CD4-positive, alpha-beta T cell treated with Interleukin-17A for 4 hours (primary cell): ENCODE measurements around the gene CCDC178.

ENCODE experiments used
- DNase-seq: peaks from one replicate; pipeline ENCODE4 v3.0.0-alpha.2; 2020; ENCODE audit warnings: mixed read lengths

The CCDC178 gene

GRCh38 chr18:33113416-33113815 is 327.1 kb downstream of the CCDC178 start:
- DNase-seq: no peak

- DNase-seq: no peak
Observed at GRCh38 chr18:33107511-33107910, 333.0 kb downstream of the CCDC178 start.

DNA sequence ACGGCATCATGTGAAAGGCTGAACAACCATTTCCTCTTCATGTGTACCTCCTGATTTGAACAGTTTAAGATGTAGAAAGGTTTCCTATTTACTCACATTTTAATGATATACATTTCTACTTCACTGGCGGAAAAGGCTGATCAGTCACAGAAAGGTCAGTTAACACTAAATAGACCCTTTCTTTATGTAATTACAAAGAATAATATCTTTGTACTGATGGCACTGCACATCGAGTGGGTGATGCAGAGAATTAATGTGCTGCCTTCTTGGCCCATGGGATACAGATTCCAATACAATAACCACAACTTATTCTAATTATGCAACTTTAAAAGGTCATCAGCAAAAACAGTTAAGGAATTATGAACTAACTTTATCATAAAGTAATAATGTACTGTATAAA is 339.2 kb downstream of the CCDC178 start:
- DNase-seq: no peak

DNA sequence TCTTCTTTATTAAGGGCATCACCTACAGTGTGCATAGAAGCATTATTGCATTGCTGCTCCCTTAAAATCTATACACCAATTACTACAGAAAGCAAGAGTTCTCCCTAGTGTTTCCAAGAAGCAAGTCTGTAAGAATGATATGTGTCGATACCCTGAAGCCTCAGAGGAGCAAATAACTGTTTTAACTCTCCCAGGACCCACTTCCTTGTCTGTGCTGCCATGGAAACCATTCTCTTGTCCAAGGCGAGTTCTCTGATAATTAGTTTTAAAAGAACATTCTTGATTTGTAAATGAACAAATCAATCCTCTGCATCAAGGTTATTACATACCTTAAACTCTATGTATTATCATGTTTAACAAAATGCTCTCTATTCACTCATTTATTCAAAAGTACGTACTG is 340.9 kb downstream of the CCDC178 start:
- DNase-seq: no peak

GRCh38 chr18:33097126-33097525 is 343.4 kb downstream of the CCDC178 start:
- DNase-seq: no peak

DNA sequence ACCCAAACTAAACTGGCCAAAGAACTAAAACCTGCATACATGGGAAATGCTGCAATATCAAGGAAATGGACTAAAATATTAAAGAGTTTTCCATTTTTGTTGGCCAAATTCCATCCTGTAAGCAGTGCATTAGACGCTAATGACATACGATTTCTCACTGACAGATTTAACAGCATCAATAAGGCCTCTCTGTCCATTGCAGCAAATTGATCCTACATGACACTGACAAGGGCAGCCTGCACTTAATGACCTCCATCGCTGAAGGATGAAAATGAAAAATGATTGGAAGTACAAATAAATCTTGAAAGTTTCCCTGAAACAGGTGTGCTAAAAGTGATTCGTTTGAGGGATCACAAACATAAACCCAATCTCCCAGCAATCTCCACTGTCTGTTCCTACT is 350.1 kb downstream of the CCDC178 start:
- DNase-seq: no peak

DNA sequence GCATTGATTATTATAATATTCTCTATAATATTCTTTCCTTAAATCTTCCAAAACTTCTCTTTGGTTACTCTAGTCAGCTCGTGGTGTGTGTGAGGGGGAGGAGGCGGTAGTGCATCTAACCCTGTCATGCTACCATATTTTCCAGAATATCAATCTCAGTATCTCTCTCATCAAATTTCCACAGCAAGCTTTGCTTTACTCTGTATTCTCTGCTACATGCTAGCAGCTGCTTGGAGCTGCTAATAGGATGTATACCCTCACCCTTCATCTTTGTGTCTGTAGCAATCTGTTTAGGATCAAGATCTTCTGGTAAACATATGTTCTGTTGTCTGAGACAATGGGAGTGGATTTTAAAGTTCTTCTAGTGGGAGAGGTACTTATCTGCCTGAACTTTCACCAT is 363.9 kb downstream of the CCDC178 start:
- no peak for DNase-seq

GRCh38 chr18:33074125-33074524 is 366.4 kb downstream of the CCDC178 start:
- no peak for DNase-seq

- no peak for DNase-seq
Observed at GRCh38 chr18:33062834-33063364, 377.6 kb downstream of the CCDC178 start.

DNA sequence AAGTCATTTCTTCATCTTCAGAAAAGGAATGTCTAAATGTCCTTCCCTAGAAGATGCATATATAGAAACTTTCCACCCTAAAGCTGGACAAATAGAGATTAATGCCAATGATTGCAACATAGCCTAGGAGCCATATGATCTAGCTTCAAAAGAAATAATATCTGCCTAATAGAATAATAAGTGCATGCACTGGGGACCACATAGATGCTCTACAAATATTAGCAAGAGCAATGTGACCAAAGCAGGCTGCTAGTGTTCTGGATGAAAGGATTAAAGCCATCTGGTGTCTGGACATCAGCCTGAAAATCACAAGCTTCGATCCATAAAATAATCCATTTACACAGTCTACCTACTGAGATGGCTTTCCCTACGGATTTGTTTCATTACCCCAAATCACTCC is 387.6 kb downstream of the CCDC178 start:
- DNase-seq: no peak

GRCh38 chr18:33051407-33051806 is 389.1 kb downstream of the CCDC178 start:
- DNase-seq: no peak

- DNase-seq: no peak
Observed at GRCh38 chr18:33040213-33040612, 400.3 kb downstream of the CCDC178 start.

- DNase-seq: no peak
Observed at GRCh38 chr18:33034945-33035344, 405.6 kb downstream of the CCDC178 start.

DNA sequence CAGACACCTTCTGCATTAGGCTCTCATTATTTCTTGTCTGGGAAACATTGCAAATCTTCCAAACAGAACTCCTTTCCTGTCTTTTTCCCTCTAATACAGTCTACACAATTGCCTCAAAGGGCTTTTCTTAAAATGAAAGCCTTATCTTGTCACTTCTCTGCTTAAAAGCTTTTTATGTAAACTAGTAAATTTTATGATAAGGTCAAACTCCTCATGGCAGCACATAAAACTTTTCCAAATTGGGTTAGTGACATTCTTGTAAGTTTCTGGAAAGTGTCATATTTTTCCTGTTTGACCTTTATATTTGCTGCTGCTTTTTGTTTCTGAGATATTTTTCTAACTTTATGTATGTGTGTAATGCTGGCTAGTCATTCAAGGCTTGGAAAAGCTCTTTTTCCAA is 406.3 kb downstream of the CCDC178 start:
- DNase-seq: no peak

DNA sequence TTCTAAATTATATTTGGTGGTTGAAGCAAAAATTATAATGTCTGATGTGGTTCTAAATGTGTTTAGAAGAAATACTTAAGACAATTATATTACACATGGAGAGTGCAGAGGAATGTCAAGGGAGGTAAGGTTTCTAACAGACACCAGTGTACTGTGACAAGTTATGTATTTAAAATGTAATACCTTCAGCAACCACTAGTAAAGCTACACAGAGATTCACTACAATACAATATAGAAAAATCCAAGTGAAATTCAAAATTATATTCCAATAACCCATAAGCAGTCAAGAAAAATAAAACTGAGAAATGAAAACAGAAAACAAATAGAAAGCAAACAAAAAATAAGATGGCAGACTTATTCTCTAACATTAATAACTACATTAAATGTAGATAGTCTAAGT is 418.2 kb downstream of the CCDC178 start:
- DNase-seq: no peak

- DNase-seq: no peak
Observed at GRCh38 chr18:33020877-33021276, 419.6 kb downstream of the CCDC178 start.

DNA sequence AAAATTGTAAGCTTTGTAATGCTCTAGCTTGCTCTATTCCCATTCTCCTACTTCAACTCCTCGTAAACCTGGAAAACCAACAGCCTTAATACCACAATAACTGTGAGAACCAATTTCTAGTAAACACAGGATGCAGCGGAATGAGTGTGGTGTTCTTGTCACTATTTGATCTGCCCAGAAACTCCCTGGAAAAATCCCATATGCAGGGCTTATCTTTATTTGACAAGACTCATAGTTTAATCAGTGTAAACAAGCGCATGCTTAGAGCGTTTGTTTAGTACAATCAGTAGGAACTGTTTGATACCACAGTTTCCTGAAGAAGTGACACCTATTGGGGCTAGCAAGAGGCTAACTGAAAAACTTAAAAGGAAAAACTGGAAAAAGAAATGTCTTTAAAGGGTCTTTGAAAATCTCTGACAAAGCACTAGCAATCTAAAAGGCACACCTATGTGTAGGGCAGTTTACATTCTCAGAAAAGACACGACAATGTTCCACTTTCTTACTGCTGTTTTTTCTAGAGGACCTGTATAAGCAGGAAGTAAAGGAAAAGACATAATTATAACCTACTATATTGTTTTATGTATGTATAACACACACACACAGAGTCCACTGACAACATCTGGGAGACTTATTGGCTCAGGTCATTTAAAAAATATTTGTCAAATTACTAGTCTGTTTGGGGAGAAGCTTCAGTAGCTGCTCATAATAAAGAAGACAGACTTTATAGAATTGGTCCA is 426.3 kb downstream of the CCDC178 start:
- DNase-seq: no peak

DNA sequence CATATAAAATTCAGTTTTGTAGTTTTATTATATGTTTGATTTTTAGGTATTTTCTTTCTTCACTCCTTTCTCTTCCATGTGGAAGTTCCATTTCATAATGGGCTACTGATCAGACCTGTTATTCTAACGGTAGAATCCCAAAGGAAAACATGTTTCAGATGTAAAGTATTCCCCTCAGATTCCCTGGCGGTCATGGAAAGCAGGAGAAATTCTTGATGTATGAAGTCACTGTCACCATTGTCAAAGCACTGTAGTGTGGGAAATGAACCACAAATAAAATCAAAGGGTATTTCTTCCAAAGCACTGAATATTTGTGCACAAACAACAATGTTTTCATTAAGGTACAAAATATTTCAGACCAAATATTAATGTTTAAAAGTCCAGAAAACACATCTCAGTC is 430.4 kb downstream of the CCDC178 start:
- DNase-seq: no peak

- DNase-seq: no peak
Observed at GRCh38 chr18:32998921-32999320, 441.6 kb downstream of the CCDC178 start.

GRCh38 chr18:32998285-32998684 is 442.2 kb downstream of the CCDC178 start:
- no peak for DNase-seq

GRCh38 chr18:32983721-32984120 is 456.8 kb downstream of the CCDC178 start:
- no peak for DNase-seq

GRCh38 chr18:32980896-32981295 is 459.6 kb downstream of the CCDC178 start:
- no peak for DNase-seq

GRCh38 chr18:32975501-32975900 is 465.0 kb downstream of the CCDC178 start:
- no peak for DNase-seq

- DNase-seq: no peak
Observed at GRCh38 chr18:32975163-32975436, 465.4 kb downstream of the CCDC178 start.

DNA sequence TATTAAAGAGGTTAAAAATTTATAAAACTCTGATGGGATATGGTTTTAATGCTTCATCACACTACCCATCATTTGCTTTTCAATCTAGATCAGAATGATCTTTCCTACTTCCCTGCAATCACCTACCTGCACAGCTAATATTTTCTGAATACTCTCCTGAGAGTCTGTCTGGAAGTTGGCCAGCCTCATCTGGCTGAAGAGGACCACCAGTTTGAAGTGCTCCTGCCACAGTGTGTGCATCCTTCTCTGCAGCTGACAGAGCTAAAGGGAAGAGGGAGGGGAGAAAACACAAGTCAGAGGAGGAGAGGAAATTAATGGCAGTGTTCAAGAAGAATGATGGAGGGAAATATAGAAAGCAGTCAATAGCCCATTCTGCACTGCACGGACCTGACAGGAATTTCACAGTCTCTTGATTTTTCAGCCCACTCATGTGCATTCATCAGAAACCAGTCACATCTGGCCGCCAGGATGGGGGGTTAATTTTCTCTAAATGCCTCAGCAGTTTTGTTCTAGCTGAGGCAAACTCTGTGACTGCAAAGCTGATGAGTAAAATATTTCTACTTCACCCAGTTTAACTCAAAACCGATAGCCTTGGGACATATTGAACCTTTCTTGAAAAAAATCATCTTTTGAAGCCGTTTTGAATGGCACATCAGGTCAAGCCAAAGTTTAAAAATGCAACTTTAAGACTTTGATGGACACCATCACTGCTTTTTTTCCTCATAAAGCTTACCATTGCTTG is 465.9 kb downstream of the CCDC178 start:
- DNase-seq: no peak
